ENCODE results near the gene CSGALNACT2.
"Not testable (repeated sequence)": the region's sequence is repeated elsewhere in the genome, so short reads cannot be mapped to it uniquely, and the experiment has no call there.

The CSGALNACT2 gene

GRCh38 chr10:43215758-43216455, 77.7 kb downstream of the CSGALNACT2 start:
- no peak overlapping the region for H3K27ac ChIP-seq (ENCODE audit: low read depth, low read length)
- no peak overlapping the region for H3K9ac ChIP-seq (ENCODE audit: low read length)
- no peaks in the 10 kb centered on the region for H3K27me3 ChIP-seq (ENCODE audit: control insufficient read depth, insufficient read depth, low read length)

DNA sequence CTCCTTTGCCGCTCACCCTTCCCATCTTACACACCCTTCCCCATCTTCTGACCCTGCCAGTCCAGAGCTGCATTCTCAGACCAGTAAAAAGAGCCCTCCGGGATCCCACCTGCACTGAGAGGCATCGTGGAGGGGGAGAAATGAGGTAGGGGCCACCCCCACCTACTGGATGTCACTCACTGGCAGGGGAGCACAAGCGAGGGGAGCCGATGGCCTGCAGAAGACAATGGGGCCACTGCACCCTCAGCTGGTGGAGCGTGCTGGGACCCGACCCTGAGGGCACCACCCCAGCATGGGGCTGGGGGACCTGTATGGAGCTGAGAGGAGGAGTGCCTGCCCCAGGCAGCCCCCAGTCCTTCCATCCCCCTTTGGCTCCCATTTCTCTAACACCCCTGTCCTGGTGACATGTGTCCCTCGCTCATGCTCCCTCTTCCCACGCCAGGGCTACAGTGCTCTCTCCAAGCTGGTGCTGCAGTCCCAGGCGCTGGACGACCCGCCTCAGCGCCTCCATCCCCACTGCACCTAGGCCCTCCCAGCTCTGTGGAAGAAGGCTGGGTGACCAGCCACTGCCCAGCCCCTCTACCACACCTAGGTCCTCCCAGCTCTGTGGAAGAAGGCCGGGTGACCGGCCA, 78.8 kb downstream of the CSGALNACT2 start:
- no peak overlapping the region for H3K4me3 ChIP-seq (ENCODE audit: low read length)
- no peak overlapping the region for H3K27ac ChIP-seq (ENCODE audit: low read depth, low read length)
- H3K36me3 ChIP-seq (ENCODE audit: control insufficient read depth, insufficient read depth, low read length): no peaks in the 10 kb centered on the region
- H3K27me3 ChIP-seq (ENCODE audit: control insufficient read depth, insufficient read depth, low read length): no peaks in the 10 kb centered on the region
- no peaks in the 10 kb centered on the region for H3K4me1 ChIP-seq (ENCODE audit: control insufficient read depth, insufficient read depth, low read length)
- H3K9ac ChIP-seq (ENCODE audit: low read length): no peak overlapping the region

More at GRCh38 chr10:43215758-43216455, 77.7 kb downstream of the CSGALNACT2 start:
- no peaks in the 10 kb centered on the region for H3K4me1 ChIP-seq (ENCODE audit: control insufficient read depth, insufficient read depth, low read length)
- no peak overlapping the region for H3K4me3 ChIP-seq (ENCODE audit: low read length)
- H3K36me3 ChIP-seq (ENCODE audit: control insufficient read depth, insufficient read depth, low read length): no peaks in the 10 kb centered on the region

- no peak overlapping the region for H3K9ac ChIP-seq (ENCODE audit: low read length)
- H3K4me1 ChIP-seq (ENCODE audit: control insufficient read depth, insufficient read depth, low read length): no peaks in the 10 kb centered on the region
- H3K4me3 ChIP-seq (ENCODE audit: low read length): no peak overlapping the region
- H3K36me3 ChIP-seq (ENCODE audit: control insufficient read depth, insufficient read depth, low read length): no peaks in the 10 kb centered on the region
- H3K27me3 ChIP-seq (ENCODE audit: control insufficient read depth, insufficient read depth, low read length): no peaks in the 10 kb centered on the region
- H3K27ac ChIP-seq (ENCODE audit: low read depth, low read length): no peak overlapping the region
Observed at GRCh38 chr10:43217563-43218205, 79.4 kb downstream of the CSGALNACT2 start.

GRCh38 chr10:43218206-43218950, 80.1 kb downstream of the CSGALNACT2 start:
- Histone ChIP-seq H3K4me3 (ENCODE audit: low read length) (no peak overlapping the region), H3K4me1 (ENCODE audit: control insufficient read depth, insufficient read depth, low read length) (no peaks in the 10 kb centered on the region), H3K27ac (ENCODE audit: low read depth, low read length) (no peak overlapping the region), H3K36me3 (ENCODE audit: control insufficient read depth, insufficient read depth, low read length) (no peaks in the 10 kb centered on the region), H3K27me3 (ENCODE audit: control insufficient read depth, insufficient read depth, low read length) (no peaks in the 10 kb centered on the region), H3K9ac (ENCODE audit: low read length) (no peak overlapping the region)

- Histone ChIP-seq H3K27ac (ENCODE audit: low read depth, low read length) (no peak overlapping the region), H3K27me3 (ENCODE audit: control insufficient read depth, insufficient read depth, low read length) (no peaks in the 10 kb centered on the region), H3K4me3 (ENCODE audit: low read length) (no peak overlapping the region), H3K9ac (ENCODE audit: low read length) (no peak overlapping the region), H3K36me3 (ENCODE audit: control insufficient read depth, insufficient read depth, low read length) (no peaks in the 10 kb centered on the region), H3K4me1 (ENCODE audit: control insufficient read depth, insufficient read depth, low read length) (no peaks in the 10 kb centered on the region)
Observed at GRCh38 chr10:43218951-43219837, 80.9 kb downstream of the CSGALNACT2 start.

- H3K27ac ChIP-seq (ENCODE audit: low read depth, low read length): no peak overlapping the region
- no peaks in the 10 kb centered on the region for H3K27me3 ChIP-seq (ENCODE audit: control insufficient read depth, insufficient read depth, low read length)
- no peak overlapping the region for H3K4me3 ChIP-seq (ENCODE audit: low read length)
- no peaks in the 10 kb centered on the region for H3K36me3 ChIP-seq (ENCODE audit: control insufficient read depth, insufficient read depth, low read length)
- no peaks in the 10 kb centered on the region for H3K4me1 ChIP-seq (ENCODE audit: control insufficient read depth, insufficient read depth, low read length)
- no peak overlapping the region for H3K9ac ChIP-seq (ENCODE audit: low read length)
Observed at GRCh38 chr10:43219848-43220247, 81.6 kb downstream of the CSGALNACT2 start.

DNA sequence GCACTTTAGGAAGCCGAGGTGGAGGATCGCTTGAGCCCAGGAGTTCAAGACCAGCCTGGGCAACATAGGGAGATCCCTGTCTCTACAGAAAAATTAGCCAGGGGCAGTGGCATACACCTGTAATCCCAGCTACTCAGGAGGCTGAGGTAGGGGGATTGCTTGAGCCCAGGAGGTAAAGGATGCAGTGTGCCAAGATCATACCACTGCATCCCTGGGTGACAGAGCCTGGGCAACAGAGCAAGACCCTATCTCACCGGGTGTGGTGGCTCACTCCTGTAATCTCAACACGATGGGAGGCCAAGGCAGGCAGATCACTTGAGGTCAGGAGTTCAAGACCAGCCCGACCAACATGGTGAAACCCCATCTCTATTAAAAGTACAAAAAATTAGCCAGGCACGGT, 82.0 kb downstream of the CSGALNACT2 start:
- not testable (repeated sequence) for H3K9ac ChIP-seq (ENCODE audit: low read length); H3K4me3 ChIP-seq (ENCODE audit: low read length); H3K27ac ChIP-seq (ENCODE audit: low read depth, low read length); H3K36me3 ChIP-seq (ENCODE audit: control insufficient read depth, insufficient read depth, low read length); H3K4me1 ChIP-seq (ENCODE audit: control insufficient read depth, insufficient read depth, low read length); H3K27me3 ChIP-seq (ENCODE audit: control insufficient read depth, insufficient read depth, low read length)

DNA sequence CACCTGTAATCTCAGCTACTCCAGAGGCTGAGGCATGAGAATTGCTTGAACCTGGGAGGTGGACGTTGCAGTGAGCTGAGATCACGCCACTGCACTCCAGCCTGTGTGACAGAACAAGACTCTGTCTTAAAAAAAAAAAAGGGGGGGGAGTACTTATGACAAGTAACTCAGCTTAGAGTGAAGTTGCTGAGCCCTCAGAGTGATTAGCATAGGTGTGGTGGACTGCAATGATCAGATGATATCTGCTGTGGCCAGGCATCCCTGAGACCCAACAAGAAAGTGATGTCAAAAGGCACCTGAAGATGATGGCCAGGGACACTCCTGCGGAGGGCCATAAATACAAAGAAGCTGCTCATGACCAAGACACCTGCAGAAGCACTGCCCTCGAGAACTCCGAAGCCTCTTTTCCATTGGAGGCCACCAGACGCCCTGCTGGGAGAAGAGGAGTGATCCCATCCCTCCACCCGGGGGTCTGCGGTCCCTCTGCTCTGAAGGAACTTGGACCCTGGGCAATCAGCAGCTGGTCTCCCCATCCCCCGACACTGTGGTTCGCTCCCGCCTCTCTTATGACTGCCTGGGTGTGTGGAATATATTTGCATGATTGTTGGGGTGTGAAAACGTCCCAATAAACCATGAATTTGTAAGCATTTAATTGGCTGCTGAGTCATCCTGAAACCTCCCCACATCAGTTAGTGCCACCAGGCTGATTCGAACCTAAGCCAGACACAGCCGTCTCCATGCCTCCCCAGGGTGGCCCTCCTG, 82.6 kb downstream of the CSGALNACT2 start:
- Histone ChIP-seq H3K27ac (ENCODE audit: low read depth, low read length) (no peak overlapping the region), H3K4me1 (ENCODE audit: control insufficient read depth, insufficient read depth, low read length) (no peaks in the 10 kb centered on the region), H3K9ac (ENCODE audit: low read length) (no peak overlapping the region), H3K27me3 (ENCODE audit: control insufficient read depth, insufficient read depth, low read length) (no peaks in the 10 kb centered on the region), H3K36me3 (ENCODE audit: control insufficient read depth, insufficient read depth, low read length) (no peaks in the 10 kb centered on the region), H3K4me3 (ENCODE audit: low read length) (no peak overlapping the region)

GRCh38 chr10:43221419-43222209, 83.4 kb downstream of the CSGALNACT2 start:
- no peak overlapping the region for H3K9ac ChIP-seq (ENCODE audit: low read length)

DNA sequence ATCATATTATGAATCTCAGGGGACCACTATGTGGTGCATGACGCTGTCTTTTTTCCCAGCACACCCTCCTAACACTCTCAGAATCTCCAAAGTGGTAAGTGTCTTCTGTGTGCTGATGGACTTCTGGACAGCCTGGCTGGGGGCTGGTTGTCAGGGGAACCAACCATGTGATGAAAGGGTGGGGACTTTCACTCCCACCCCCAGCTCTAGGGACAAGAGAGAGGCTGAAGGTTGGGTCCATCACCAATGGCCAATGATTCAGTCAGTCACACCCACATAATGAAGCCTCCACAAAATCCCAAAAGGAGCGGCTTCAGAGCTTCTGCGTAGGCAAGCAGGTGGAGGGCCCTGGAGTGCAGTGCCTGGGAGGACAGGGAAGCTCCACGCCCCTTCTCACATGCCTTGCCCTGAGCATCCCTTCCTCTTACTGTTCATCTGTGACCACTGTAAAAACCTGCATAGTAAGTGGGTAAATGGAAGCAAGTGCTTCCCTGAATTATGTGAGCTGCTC, 84.0 kb downstream of the CSGALNACT2 start:
- no peaks in the 10 kb centered on the region for H3K27me3 ChIP-seq (ENCODE audit: control insufficient read depth, insufficient read depth, low read length)
- H3K27ac ChIP-seq (ENCODE audit: low read depth, low read length): no peak overlapping the region
- no peak overlapping the region for H3K4me3 ChIP-seq (ENCODE audit: low read length)
- no peak overlapping the region for H3K9ac ChIP-seq (ENCODE audit: low read length)
- H3K36me3 ChIP-seq (ENCODE audit: control insufficient read depth, insufficient read depth, low read length): no peaks in the 10 kb centered on the region
- no peaks in the 10 kb centered on the region for H3K4me1 ChIP-seq (ENCODE audit: control insufficient read depth, insufficient read depth, low read length)

More at GRCh38 chr10:43221419-43222209, 83.4 kb downstream of the CSGALNACT2 start:
- Histone ChIP-seq H3K4me1 (ENCODE audit: control insufficient read depth, insufficient read depth, low read length) (no peaks in the 10 kb centered on the region), H3K27ac (ENCODE audit: low read depth, low read length) (no peak overlapping the region), H3K4me3 (ENCODE audit: low read length) (no peak overlapping the region), H3K27me3 (ENCODE audit: control insufficient read depth, insufficient read depth, low read length) (no peaks in the 10 kb centered on the region), H3K36me3 (ENCODE audit: control insufficient read depth, insufficient read depth, low read length) (no peaks in the 10 kb centered on the region)
